ENCODE data around the gene ZNF417.

DNA sequence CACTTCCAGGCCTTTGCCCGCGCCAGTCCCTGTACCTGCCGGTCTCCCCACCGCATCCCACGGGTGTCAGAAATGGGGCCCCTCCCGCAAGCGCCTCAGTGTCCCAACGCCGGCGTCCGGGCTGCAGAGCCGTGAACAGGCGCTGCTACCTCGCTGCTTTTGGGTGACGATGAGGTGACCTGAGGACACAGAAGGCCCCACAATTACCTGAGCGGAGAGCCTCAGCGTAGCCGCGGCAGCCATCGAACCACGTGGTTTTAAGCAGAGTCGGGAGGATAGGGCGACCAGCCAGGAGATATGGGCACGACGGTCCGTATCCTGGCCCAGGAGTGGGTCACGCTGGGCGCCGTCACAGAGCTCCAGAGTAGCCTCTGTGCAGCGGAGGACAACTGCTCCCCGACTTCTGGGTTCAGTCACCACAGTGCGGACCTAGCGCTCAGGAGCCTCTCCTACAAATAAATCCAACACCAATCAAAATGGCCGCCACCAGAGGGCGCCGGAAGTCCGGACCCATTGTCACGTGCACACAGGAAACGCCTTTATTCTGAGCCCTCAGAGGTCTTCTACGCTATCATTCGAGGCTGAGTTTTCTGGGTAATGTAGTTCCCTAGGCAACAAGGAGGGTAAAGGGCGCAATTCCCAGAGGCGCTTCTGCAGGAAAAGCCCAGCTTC is 27.7 kb downstream of the ZNF417 start, which contains the start of gene ZNF814:
- TF ChIP-seq, protein P1, sequence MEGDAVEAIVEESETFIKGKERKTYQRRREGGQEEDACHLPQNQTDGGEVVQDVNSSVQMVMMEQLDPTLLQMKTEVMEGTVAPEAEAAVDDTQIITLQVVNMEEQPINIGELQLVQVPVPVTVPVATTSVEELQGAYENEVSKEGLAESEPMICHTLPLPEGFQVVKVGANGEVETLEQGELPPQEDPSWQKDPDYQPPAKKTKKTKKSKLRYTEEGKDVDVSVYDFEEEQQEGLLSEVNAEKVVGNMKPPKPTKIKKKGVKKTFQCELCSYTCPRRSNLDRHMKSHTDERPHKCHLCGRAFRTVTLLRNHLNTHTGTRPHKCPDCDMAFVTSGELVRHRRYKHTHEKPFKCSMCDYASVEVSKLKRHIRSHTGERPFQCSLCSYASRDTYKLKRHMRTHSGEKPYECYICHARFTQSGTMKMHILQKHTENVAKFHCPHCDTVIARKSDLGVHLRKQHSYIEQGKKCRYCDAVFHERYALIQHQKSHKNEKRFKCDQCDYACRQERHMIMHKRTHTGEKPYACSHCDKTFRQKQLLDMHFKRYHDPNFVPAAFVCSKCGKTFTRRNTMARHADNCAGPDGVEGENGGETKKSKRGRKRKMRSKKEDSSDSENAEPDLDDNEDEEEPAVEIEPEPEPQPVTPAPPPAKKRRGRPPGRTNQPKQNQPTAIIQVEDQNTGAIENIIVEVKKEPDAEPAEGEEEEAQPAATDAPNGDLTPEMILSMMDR (IDR thresholded peaks at IDR 0.05), result peak in 1 of 2 donors; percentile 23
- TF ChIP-seq POLR2A (IDR thresholded peaks at IDR 0.05) (no peak), EP300 (IDR thresholded peaks at IDR 0.05) (no peak), POLR2AphosphoS5 (IDR thresholded peaks at IDR 0.05) (peak in 1 of 3 donors; percentile 46)

All from suprapubic skin (tissue), 4 donors.